GM21423 (cell line): ENCODE results near the gene MPV17L2.
"Not testable (repeated sequence)": the region's sequence is repeated elsewhere in the genome, so short reads cannot be mapped to it uniquely, and the experiment has no call there.

Source experiments
- ATAC-seq: cut with Tn5 transposase; IDR thresholded peaks from one replicate; pipeline ENCODE4 v1.9.1; 2021; ENCODE audit warnings: mild to moderate bottlenecking, moderate library complexity; ENCODE audit not compliant: unreplicated experiment

Gene MPV17L2

DNA sequence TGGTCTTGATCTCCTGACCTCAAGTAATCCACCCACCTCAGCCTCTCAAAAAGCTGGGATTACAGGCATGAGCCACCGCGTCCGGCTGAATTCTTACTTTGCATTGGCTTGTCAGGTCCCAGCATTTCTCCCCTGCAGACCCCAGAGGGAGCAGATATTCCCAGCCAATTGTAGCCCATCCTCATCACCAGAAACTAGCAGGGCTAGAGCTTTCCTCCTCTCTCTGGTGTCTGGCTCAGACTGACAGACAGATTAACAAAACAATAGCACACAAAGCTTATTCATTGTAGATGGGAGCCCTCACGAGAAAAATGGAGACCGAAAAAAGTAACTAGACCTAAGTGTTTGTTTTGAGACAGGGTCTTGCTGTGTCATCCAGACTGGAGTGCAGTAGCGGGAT lies 7.5 kb upstream of the MPV17L2 start:
- no peak for ATAC-seq

DNA sequence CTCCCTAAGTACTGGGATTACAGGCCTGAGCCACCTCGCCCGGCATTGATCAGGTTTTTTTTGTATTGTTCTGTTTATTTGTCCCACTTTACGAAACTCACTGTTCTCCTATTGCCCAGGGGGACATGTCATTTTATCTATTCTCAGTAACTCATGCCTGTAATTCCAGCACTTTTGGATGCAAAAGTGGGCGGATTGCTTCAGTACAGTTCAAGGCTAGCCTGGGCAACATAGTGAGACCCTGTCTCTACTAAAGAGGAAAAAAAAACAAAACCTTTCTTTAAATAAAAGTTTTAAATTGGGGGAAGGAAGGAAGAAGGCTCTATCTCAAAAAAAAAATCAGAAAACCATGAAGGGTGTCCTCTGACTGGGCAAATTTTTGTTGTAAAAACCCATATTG lies 2.7 kb upstream of the MPV17L2 start:
- ATAC-seq: no peak

DNA sequence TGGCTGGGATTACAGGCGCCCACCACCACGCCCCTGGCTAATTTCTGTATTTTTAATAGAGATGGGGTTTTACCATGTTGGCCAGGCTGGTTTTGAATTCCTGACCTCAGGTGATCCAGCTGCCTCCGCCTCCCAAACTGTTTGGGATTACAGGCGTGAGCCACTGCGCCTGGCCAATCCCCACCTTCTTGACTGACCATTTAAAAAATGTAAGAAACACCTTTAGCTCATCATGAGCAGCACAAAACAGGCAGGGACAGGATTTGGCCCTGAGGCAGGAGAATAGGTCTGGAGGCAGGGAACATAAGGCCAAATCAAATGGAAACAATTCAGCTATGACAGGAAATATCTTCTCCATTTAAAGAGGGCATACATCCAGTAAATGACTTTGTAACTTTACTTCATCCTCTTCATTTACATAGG lies 1.4 kb upstream of the MPV17L2 start:
- ATAC-seq: no peak

DNA sequence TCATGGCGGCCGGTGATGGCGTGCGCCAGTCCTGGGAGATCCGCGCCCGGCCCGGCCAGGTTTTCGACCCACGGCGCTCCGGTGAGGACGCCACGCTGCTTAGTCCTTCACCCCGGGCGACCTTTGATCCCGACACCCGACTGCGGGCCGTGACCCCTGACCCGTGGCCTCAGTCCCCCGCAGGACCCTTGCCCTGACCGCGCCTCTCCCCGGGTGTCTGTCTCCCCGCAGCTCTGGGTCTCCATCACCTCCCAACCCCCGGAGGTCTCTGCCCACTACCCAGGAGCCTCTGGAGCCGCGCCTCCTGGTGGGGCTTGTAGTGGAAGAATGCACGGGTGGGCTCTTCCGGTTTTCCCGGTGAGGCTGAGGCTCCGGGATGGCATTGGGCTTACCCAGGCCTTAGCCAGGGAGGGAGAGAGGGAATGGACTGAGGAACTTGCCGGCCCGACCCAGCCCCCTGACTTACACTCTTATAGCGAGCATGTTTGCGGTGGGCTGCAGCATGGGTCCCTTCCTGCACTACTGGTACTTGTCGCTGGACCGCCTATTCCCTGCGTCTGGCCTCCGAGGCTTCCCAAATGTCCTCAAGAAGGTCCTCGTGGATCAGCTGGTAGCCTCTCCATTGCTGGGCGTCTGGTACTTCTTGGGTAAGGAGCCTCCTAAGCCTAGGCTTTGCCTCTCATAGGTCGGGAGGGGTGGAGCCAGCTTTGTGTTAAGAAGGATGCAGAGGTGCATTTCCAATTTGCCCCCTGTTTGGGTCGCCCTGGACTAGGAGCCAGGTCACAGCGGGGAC lies 566 bp downstream of the MPV17L2 start:
- peak; percentile 15 for ATAC-seq

DNA sequence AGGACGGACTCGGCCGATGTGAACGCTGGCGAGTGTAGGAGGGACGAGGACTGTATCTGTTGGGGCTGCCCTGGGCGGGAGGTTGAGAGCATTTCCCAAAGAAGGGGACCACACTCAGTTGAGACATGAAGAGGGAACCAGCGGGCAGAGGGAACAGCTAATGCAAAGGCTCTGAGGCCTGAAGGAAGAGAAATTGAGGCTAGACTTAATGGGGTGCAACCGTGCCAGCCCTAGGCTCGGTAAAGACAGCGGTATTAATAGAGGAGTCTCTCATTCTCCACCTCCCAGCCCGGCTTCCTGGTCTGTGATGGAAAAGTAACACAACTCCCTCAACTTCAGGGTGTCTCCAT lies 1.1 kb downstream of the MPV17L2 start:
- ATAC-seq: no peak

DNA sequence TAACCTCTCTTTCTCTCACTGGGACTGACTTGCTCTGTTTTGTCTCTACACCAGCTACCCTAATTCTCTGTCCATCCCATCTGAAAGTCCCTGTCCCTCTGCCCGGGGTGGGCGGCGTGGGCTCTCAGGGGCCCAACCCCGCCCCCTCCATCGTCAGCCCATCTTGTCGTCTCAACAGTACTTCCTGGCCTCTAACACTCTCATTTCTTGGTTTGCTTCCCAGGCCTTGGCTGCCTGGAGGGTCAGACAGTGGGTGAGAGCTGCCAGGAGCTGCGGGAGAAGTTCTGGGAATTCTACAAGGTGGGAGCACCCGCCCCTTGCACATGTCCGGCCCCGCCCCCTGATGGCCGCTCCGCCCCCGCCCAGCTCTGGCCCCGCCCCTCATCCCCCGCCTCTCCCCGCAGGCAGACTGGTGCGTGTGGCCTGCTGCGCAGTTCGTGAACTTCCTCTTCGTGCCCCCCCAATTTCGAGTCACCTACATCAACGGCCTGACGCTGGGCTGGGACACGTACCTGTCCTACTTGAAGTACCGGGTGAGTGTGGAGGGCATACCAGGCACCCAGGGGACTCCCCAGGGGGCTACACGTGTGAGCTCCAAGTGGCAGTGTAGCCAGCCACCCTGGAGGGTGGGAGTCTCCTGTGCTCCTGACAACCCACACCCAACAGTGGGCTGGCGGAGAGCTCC lies 1.7 kb downstream of the MPV17L2 start:
- ATAC-seq: no peak

DNA sequence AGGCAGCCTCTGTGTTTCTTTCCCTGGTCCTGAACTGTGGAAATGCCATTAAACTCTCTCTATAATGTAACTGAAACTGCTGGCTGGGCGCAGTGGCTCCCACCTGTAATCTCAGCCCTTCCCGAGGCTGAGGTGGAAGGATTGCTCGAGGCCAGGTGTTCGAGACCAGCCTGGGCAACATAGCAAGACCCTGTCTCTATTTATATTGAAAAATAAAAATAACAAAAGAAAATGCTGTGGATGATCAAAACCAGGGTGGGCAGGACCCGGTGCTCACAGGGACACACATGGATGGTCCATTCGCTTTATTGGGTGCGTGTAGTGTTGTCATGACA lies 3.5 kb downstream of the MPV17L2 start:
- ATAC-seq: no peak

DNA sequence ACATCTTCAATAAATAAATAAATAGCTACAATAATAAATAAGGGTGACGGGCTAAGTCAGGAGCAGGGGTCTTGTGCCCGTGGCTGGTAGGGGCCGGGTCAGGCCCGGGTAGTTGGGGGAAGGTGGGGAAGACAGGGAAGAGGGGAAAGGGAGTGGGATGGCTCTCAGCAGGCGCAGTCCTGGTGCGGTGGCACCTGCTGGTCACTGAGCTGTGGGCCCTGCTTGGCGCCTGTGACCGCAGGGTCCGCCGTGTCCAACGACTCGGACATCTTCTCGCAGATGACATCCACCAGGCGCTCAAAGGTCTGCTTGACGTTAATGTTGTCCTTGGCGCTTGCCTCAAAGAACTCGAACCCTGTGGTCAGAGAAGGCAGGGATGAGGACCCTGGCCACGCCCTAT lies 4.3 kb downstream of the MPV17L2 start:
- ATAC-seq: no peak

DNA sequence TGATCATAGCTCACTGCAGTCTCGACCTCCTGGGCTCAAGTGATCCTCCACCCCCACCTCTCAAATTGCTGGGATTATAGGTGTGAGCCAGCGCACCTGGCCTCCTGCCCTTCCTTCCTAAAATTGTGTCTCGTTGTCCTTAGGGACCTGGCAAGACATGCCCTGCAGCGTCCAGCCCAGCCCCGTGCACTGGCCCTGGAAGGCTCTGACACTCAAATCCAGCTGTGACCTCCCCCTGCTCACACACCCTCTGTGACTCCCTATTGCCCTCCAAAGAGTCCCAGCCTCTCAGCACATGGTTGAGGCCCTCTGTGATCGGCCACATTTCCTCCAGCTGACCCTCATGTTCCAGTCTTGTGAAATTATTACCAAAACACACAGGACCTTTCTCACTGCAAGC lies 4.9 kb downstream of the MPV17L2 start:
- ATAC-seq: no peak

DNA sequence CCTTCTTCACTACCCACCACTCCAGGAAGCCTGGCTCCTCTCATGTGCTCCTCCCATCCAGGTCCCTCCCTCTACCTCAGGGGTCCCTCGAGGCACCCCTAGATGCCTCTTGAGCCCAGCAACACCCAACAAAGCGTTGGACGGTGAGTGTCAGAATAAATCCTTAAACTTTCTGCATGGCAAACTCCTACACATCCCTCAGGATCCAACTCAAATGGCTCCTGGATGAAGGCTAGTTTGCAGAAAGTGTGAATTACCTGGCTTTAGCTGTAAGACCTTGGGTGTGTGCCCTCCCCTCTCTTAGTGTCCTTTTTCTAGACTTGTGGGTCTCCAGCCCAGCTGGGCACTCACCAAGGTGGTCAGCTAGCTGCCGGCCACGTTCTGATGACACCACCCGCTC lies 5.4 kb downstream of the MPV17L2 start:
- no peak for ATAC-seq

DNA sequence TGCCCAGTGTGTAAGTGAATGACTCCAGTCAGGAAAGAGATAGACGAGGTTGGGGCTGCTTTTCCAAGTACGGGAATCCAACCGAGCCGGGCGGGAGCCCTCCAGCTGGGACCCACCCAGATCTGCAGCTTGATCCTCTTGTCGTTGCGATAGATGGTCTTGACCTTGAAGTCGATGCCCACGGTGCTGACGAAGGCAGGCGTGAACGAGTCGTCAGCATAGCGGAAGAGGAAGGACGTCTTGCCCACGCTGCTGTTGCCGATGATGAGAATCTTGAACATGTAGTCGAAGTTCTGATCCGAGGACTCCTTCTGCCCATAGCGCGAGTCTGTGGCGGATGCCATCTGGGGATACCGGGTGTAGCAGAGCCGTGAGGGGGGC lies 9.4 kb downstream of the MPV17L2 start:
- no peak for ATAC-seq

DNA sequence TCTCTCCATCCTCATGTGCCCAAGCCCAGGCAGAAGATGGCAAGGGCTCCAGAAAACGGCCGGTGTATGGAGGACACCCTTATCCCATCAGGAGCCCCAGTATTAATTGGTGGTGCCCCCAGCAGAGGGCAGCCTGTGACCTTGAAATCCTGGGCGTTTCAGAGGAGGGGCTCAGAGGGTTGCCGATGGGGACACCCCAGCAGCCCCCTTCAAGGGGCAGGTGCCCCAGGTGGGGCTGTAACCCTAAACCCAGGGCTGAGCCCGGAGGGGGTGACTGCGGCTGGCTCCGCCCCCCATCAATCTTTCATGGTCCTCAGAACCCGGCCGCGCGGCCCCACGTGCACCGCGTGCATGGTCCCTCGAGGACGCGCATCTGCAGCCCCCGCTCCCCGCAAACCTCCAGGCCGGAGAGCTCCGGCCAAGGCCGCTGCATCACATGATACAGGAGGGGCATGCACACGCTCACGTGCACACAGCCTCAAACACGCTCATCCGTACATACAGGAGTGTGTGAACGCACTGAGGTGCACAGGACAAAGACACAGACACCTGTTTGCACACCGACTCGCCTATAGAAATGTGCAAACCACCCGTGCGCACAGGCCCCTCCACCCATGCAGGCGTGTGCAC lies 9.9 kb downstream of the MPV17L2 start:
- no peak for ATAC-seq

DNA sequence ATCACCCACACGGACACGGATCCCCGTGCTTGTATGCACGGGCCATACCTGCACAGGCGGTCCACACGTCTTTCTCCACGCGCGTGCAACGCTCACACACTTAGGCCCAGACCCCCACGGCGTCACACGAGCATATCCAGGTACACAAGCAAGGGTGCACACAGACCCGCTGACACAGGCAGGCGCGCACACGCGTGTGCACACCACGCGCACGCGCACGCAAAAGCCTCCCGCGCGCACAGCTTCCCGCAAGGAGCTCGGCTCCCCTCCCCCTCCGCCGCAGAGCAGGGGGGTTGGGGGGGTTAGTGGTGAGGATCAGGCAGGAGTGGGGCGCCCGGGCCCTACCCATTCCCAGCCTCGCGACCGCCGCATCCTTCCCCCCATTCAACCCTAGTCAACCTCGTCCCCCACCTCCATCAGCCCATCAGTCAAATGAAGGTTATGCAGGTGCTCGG lies 10.4 kb downstream of the MPV17L2 start:
- no peak for ATAC-seq

DNA sequence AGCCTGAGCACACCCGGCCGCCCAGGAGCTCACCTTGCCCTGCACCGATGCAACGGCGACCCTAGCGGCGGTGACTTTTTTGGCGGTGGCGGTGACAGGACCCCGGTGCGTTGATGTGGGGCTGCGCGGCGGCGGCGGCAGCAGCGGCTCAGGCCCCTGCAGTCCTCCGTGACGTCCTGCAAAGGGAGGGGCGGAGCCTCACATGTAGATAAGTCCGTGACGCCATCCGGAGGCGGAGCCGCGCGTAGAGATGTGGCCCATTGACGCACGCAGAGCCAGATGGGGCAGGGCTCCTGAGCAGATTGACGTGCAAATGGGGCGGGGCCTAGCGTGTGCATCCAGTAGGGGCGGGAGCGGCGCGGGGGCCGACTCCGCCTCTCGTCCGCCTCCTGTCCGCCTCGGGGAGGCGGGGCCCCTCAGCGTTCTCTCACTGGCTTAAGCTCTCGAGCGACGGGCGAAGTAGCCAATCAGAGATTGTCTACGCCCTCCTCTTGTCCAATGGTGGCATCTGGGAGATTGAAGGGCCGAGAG lies 10.9 kb downstream of the MPV17L2 start, which contains the start of gene RAB3A:
Gene RAB3A (minus strand): TSS at position 180 of the 531 bp plus-strand sequence. CDS start 1,302 bp downstream, outside the sequence.
- peak; percentile 86 for ATAC-seq

DNA sequence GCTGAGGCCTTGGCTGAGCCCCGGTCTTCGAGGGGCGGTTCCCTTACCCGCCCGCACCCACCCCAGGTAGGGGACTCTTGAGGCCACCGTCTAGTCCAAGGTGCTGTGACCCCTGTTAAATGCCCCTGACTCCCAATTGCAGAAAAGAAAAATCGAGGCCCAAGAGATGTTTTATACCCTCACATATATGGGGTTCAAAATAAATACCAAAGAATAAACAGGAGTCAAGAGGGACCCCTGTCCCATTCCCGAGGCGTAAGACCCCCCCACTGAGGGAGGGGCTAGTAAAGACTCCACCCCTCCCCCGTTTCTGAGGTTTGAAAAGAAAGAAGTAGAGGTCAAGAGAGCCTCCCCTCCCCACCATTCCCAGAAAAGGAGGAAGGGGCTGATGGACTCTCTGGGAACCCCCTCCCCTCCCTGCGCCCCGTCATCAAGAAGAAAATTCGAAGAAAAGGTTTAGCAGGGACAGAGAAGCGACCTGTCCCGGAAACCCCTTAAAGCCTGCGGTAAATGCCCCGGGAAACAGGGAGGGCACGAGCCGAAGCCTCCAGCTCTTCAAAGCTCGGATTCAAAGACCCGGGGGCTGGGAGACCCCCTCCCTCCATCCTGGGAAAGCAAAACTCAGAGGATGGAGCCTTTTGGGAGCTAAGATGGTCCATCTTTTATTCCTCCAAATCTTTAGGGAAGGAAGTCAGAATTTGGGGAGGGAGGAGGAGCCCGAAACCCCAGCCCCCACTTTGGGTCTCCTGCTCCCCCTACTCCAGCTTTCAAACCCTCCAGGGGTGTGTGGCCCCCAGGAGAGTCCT lies 11.6 kb downstream of the MPV17L2 start:
- peak; percentile 8 for ATAC-seq

DNA sequence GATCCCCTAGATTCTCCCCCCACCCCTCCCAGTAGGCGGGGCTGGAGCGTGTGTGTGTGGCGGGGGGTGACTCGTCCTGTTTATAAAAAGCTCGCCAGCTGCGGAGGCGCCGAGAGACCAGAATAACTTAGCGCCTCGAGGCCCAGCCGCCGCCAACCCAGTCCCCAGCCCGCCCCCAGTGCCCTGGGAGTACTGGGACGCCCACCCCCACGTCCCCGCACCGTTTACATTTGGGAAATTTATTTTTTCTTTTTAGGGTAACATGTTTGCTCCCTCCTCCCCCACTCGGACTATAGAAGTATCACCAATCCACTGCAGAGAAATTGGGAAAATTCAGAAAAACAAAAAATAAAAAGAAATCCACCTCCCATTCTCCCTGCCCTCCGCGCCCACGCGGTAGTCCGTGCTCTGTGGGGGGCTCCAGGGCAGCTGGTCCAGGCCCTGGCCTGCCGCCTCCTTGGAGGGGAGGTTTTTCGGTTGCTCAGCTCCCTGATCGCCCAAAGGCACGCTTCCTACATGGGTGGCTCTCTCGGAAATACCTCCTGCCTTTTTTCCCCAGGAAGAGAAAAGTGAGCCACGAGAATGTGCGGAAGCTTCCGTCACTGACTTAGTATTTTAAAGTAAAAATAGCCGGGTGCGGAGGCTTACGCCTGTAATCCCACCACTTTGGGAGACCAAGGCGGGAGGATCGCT lies 12.3 kb downstream of the MPV17L2 start:
- ATAC-seq: no peak

DNA sequence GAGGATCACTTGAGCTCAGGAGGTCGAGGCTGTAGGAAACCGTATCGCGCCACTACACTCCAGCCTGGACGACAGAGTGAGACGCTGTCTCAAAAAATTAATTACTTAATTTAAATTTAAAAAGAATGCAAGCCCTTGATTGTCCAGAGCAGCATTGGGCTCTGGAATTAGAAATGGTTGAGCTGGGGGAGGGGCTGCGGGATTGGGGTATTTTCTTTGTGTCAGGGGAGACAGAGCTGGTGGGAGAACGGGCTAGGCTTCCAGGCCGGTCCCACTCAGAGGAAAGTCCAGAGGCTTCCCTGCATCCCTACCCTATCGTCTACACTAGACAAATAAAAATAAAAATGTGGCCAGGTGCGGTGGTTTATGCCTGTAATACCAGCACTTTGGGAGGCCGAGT lies 13.0 kb downstream of the MPV17L2 start:
- ATAC-seq: no peak

DNA sequence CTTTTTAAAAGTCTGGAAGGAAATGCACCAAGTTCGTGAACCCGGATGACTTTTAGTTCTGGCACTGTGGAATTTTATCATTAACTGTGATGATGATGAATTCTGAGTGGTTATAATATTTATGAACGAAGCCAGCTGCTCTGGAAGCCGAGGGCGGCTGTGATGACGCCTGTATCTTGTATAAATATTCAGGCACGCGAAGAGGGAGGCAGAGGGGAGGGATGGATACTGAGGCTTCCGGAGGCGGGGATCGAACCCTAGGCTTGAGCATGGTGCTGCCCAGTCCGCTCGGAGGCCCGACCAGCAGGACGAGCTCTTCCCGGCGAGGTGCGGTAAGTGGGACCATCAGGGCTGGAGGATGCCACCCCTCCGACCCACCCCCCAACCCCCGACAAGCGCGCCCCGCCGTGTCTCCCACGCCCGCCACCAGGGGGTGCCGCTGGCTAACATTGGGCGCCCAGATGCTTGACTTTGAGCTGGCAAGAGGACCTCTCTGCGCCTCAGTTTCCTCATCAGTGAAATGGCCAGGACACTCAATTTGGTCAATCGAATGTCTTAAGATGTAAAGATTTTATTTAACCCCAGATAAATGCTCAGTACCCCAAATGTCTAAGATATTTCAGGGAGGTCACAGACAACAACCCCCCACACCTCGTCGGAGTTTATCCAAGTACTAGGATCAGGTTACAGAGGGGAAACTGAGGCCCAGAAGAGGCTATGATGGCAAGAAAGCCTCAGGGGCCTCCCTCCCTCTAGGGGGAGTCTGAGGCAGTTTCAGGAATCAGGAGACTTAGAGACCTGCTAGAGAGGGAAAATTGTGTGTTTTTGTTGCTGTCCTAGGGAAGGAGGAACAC lies 15.3 kb downstream of the MPV17L2 start:
- no peak for ATAC-seq

DNA sequence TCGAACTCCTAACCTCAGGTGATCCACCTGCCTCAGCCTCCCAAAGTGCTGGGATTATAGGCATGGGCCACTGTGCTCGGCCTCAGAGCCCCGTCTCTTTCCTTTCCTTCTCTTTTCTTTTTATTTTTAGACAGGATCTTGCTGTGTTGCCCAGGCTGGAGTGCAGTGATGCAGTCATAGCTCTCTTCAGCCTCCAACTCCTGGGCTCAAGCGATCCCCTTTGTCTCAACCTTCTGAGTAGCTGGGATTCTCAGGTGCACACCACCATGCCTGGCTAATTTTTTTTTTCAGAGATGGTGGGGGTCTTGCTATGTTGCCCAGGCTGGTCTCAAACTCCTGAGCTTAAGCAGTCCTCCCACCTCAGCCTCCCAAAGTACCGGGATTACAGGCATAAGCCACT lies 16.9 kb downstream of the MPV17L2 start:
- not testable (repeated sequence) for ATAC-seq
